ENCODE data around the gene DECR2.
"Not testable (repeated sequence)": the region's sequence is repeated elsewhere in the genome, so short reads cannot be mapped to it uniquely, and the experiment has no call there.

Gene DECR2
- total RNA-seq, result 1.2 to 7.3 (median 3.8) reads per million in 17 experiments

GRCh38 chr16:401468-402348 is at the start of gene DECR2:
TSS of gene DECR2 (plus strand) at chr16:401885. CDS start at chr16:401964, 79 bp downstream.
- peak; percentile 92 to 99 (median 96) for DNase-seq

GRCh38 chr16:352547-353403 is 48.9 kb upstream of the DECR2 start, which contains the start of gene AXIN1:
TSS of gene AXIN1 (minus strand) at chr16:352723. CDS start at chr16:347025, 5,698 bp downstream.
- DNase-seq, result peak; percentile 98 to 100 (median 100)

- no peak for DNase-seq
Measured at GRCh38 chr16:353404-354290, 48.0 kb upstream of the DECR2 start.

GRCh38 chr16:354291-354881 is 47.3 kb upstream of the DECR2 start:
- no peak for DNase-seq

- DNase-seq, result no peak
Measured at GRCh38 chr16:354971-355461, 46.7 kb upstream of the DECR2 start.

GRCh38 chr16:356741-357140 is 44.9 kb upstream of the DECR2 start:
- no peak for DNase-seq

GRCh38 chr16:359067-359763 is 42.5 kb upstream of the DECR2 start:
- DNase-seq, result no peak

GRCh38 chr16:359871-360697 is 41.6 kb upstream of the DECR2 start:
- no peak for DNase-seq

GRCh38 chr16:360698-361336 is 40.9 kb upstream of the DECR2 start:
- no peak for DNase-seq

- no peak for DNase-seq
Measured at GRCh38 chr16:361341-361871, 40.3 kb upstream of the DECR2 start.

GRCh38 chr16:361872-362701 is 39.6 kb upstream of the DECR2 start:
- DNase-seq, result peak; percentile 70 to 90 (median 77)

- not testable (repeated sequence) for DNase-seq
Measured at GRCh38 chr16:362702-362999, 39.0 kb upstream of the DECR2 start.

GRCh38 chr16:363110-363765 is 38.4 kb upstream of the DECR2 start:
- DNase-seq, result no peak

- DNase-seq, result no peak
Measured at GRCh38 chr16:363766-364490, 37.8 kb upstream of the DECR2 start.

- DNase-seq, result no peak
Measured at GRCh38 chr16:364595-365491, 36.8 kb upstream of the DECR2 start.

GRCh38 chr16:366476-366875 is 35.2 kb upstream of the DECR2 start:
- no peak for DNase-seq

Data from suppressor macrophage (primary cell).